A549 (cell line): ENCODE data around the gene RABGAP1L.

Experiments
- CHD2 ChIP-seq: fragments of 150-350 bp; IDR thresholded peaks from 2 replicates; pipeline ENCODE4 v1.6.1; 2014; ENCODE audit warnings: low read length; ENCODE audit not compliant: partially characterized antibody
- TF ChIP-seq, protein P1 (sequence below): fragments of >200 bp; sonication (Bioruptor Twin); formaldehyde crosslinking; IDR thresholded peaks from 3 replicates; pipeline ENCODE4 v1.5.1; 2016

DNA sequence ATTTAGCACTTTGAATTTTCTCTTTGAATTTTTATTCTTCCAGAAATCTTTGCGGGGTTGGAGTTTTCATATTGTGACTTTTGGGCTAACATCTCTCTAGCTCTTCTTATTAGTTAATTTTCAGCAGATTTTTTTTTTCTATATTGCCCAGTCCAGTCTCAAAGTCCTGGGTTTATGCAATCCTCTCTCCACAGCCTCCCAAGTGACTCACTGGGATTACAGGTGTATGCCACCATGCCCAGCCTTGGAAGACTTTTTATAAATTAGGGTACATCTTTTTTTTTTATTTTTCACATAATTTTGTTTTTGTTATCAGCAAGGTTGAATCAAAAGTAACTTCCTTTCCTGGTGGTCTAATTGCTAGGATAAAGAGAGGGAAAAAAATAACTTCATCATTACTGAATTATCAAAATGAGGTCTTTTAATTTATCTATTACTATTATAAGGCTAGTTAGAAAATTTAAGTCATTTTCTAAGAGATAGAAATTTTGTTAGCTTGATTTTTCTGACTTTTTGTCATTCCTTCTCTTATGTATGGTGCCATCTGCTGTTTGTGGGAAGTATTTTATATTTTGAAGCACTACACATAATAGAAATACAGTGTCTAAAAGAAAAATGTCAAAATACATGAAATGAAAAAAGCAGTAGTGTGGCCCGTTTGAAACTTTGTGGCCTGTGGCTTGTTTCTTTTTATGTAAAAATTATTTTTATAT, 567.0 kb downstream of the RABGAP1L start:
- TF ChIP-seq CHD2: no peak
- TF ChIP-seq, protein P1, sequence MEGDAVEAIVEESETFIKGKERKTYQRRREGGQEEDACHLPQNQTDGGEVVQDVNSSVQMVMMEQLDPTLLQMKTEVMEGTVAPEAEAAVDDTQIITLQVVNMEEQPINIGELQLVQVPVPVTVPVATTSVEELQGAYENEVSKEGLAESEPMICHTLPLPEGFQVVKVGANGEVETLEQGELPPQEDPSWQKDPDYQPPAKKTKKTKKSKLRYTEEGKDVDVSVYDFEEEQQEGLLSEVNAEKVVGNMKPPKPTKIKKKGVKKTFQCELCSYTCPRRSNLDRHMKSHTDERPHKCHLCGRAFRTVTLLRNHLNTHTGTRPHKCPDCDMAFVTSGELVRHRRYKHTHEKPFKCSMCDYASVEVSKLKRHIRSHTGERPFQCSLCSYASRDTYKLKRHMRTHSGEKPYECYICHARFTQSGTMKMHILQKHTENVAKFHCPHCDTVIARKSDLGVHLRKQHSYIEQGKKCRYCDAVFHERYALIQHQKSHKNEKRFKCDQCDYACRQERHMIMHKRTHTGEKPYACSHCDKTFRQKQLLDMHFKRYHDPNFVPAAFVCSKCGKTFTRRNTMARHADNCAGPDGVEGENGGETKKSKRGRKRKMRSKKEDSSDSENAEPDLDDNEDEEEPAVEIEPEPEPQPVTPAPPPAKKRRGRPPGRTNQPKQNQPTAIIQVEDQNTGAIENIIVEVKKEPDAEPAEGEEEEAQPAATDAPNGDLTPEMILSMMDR: peak; percentile 66
